Measurements from ENCODE around the gene CLDN4. TPM values are rescaled to one million over a fixed set of nuclear protein-coding genes. Genes with fewer than 3 reads are reported as not detected.

Gene CLDN4
- total and polyA plus RNA-seq, 7 experiments from 2014 or later = 0.14 to 0.24 (median 0.16) TPM; not detected in 4

GRCh38 chr7:73879977-73880681 lies 49.3 kb downstream of the CLDN4 start:
- no peak overlapping the region for H3K4me3 Mint-ChIP-seq
- intact Hi-C loops (cut with micrococcal nuclease) = no loop called here
- Histone ChIP-seq H3K27me3 (ENCODE audit: control insufficient read depth in 2 of 2, insufficient read depth in 2 of 2, low read length in 2 of 2) (no peaks in the 10 kb centered on the region), H3K4me3 (ENCODE audit: low read length) (no peak overlapping the region), H3K36me3 (ENCODE audit: control insufficient read depth in 2 of 3, insufficient read depth in 3 of 3, low read length in 3 of 3) (no peaks in the 10 kb centered on the region), H3K27ac (ENCODE audit: low read depth, low read length) (no peak overlapping the region), H3K9me3 (ENCODE audit: control insufficient read depth in 2 of 3, low read length in 3 of 3) (no peaks in the 10 kb centered on the region), H3K4me1 (ENCODE audit: control insufficient read depth in 2 of 2, insufficient read depth in 2 of 2, low read length in 2 of 2) (no peaks in the 10 kb centered on the region)
- H3K27ac Mint-ChIP-seq = no peak overlapping the region
- peaks cover 0 to 1% (median 0%) of the 10 kb centered on the region in 7 donors for H3K4me1 Mint-ChIP-seq
- DNase-seq = no peak
- no peaks in the 10 kb centered on the region for H3K36me3 Mint-ChIP-seq
- H3K27me3 Mint-ChIP-seq = peaks cover 0 to 20% (median 5%) of the 10 kb centered on the region in 5 donors
- POLR2A ChIA-PET = no interaction called here
- CTCF ChIA-PET = no interaction called here
- no peaks in the 10 kb centered on the region for H3K9me3 Mint-ChIP-seq
- ATAC-seq = no peak

- no peaks in the 10 kb centered on the region for H3K36me3 Mint-ChIP-seq
- Histone ChIP-seq H3K36me3 (ENCODE audit: control insufficient read depth in 2 of 3, insufficient read depth in 3 of 3, low read length in 3 of 3) (no peaks in the 10 kb centered on the region), H3K27me3 (ENCODE audit: control insufficient read depth in 2 of 2, insufficient read depth in 2 of 2, low read length in 2 of 2) (no peaks in the 10 kb centered on the region), H3K4me1 (ENCODE audit: control insufficient read depth in 2 of 2, insufficient read depth in 2 of 2, low read length in 2 of 2) (no peaks in the 10 kb centered on the region), H3K9me3 (ENCODE audit: control insufficient read depth in 2 of 3, low read length in 3 of 3) (no peaks in the 10 kb centered on the region), H3K27ac (ENCODE audit: low read depth, low read length) (no peak overlapping the region), H3K4me3 (ENCODE audit: low read length) (no peak overlapping the region)
- ATAC-seq = no peak
- H3K4me1 Mint-ChIP-seq = peaks cover 0 to 1% (median 0%) of the 10 kb centered on the region in 7 donors
- no peaks in the 10 kb centered on the region for H3K9me3 Mint-ChIP-seq
- peaks cover 0 to 25% (median 6%) of the 10 kb centered on the region in 5 donors for H3K27me3 Mint-ChIP-seq
- no peak overlapping the region for H3K27ac Mint-ChIP-seq
- no peak for DNase-seq
- H3K4me3 Mint-ChIP-seq = no peak overlapping the region
- CTCF ChIA-PET = no interaction called here
- POLR2A ChIA-PET = no interaction called here
- intact Hi-C loops (cut with micrococcal nuclease) = no loop called here
Observed at GRCh38 chr7:73880755-73881328, 50.0 kb downstream of the CLDN4 start.

- H3K4me3 Mint-ChIP-seq = no peak overlapping the region
- ATAC-seq = no peak
- POLR2A ChIA-PET = no interaction called here
Observed at GRCh38 chr7:73881352-73882046, 50.7 kb downstream of the CLDN4 start.

GRCh38 chr7:73882047-73882402 lies 51.2 kb downstream of the CLDN4 start:
- Mint-ChIP-seq H3K36me3 (no peaks in the 10 kb centered on the region), H3K27me3 (peaks cover 4 to 37% (median 14%) of the 10 kb centered on the region in 5 donors), H3K4me3 (no peak overlapping the region), H3K9me3 (no peaks in the 10 kb centered on the region), H3K27ac (no peak overlapping the region), H3K4me1 (peaks cover 0 to 2% (median 0%) of the 10 kb centered on the region in 7 donors)
- Histone ChIP-seq H3K36me3 (ENCODE audit: control insufficient read depth in 2 of 3, insufficient read depth in 3 of 3, low read length in 3 of 3) (no peaks in the 10 kb centered on the region), H3K4me1 (ENCODE audit: control insufficient read depth in 2 of 2, insufficient read depth in 2 of 2, low read length in 2 of 2) (no peaks in the 10 kb centered on the region), H3K27me3 (ENCODE audit: control insufficient read depth in 2 of 2, insufficient read depth in 2 of 2, low read length in 2 of 2) (no peaks in the 10 kb centered on the region), H3K9me3 (ENCODE audit: control insufficient read depth in 2 of 3, low read length in 3 of 3) (no peaks in the 10 kb centered on the region), H3K27ac (ENCODE audit: low read depth, low read length) (no peak overlapping the region), H3K4me3 (ENCODE audit: low read length) (no peak overlapping the region)
- ATAC-seq (no peak), DNase-seq (no peak)
- intact Hi-C loops (cut with micrococcal nuclease) = no loop called here
- CTCF ChIA-PET = interaction anchor here (0.6 kb wide), 1 partner anchor 118 kb away, joined by 4 read pairs; no protein-coding TSS in a partner anchor
- POLR2A ChIA-PET = no interaction called here

More at GRCh38 chr7:73881352-73882046, 50.7 kb downstream of the CLDN4 start:
- Mint-ChIP-seq H3K9me3 (no peaks in the 10 kb centered on the region), H3K27me3 (peaks cover 3 to 32% (median 11%) of the 10 kb centered on the region in 5 donors), H3K4me1 (peaks cover 0 to 2% (median 0%) of the 10 kb centered on the region in 7 donors), H3K36me3 (no peaks in the 10 kb centered on the region), H3K27ac (no peak overlapping the region)
- no peak for DNase-seq
- H3K36me3 ChIP-seq (ENCODE audit: control insufficient read depth in 2 of 3, insufficient read depth in 3 of 3, low read length in 3 of 3) = no peaks in the 10 kb centered on the region
- H3K27ac ChIP-seq (ENCODE audit: low read depth, low read length) = no peak overlapping the region
- H3K4me3 ChIP-seq (ENCODE audit: low read length) = no peak overlapping the region
- H3K27me3 ChIP-seq (ENCODE audit: control insufficient read depth in 2 of 2, insufficient read depth in 2 of 2, low read length in 2 of 2) = no peaks in the 10 kb centered on the region
- H3K9me3 ChIP-seq (ENCODE audit: control insufficient read depth in 2 of 3, low read length in 3 of 3) = no peaks in the 10 kb centered on the region
- CTCF ChIA-PET = interaction anchor here (0.6 kb wide), 1 partner anchor 118 kb away, joined by 4 read pairs; no protein-coding TSS in a partner anchor
- H3K4me1 ChIP-seq (ENCODE audit: control insufficient read depth in 2 of 2, insufficient read depth in 2 of 2, low read length in 2 of 2) = no peaks in the 10 kb centered on the region
- intact Hi-C loops (cut with micrococcal nuclease) = no loop called here

Other genes with a start within 250 kb of the CLDN4 start
- gene MLXIPL, start 206.5 kb upstream of the CLDN4 start, total RNA-seq = not detected
- gene MLXIPL, start 206.5 kb upstream of the CLDN4 start, polyA plus RNA-seq = not detected
- gene VPS37D, start 163.2 kb upstream of the CLDN4 start, total RNA-seq = under 1 TPM in 3 of 5 experiments, not detected in 2; 0.22 to 0.85 (median 0.44) TPM
- gene VPS37D, start 163.2 kb upstream of the CLDN4 start, polyA plus RNA-seq = not detected
- gene DNAJC30, start 147.5 kb upstream of the CLDN4 start, total RNA-seq = 10 to 100 TPM in 4 of 5 experiments, 1 to 10 TPM in 1; 9.5 to 22.4 (median 13.4) TPM
- 10 to 100 TPM; 11.8 to 12.9 TPM for gene DNAJC30, start 147.5 kb upstream of the CLDN4 start, polyA plus RNA-seq
- 100 to 1,000 TPM in 2 of 5 experiments, 10 to 100 TPM in 3; 50.5 to 107 (median 72.0) TPM for gene BUD23, start 147.4 kb upstream of the CLDN4 start, total RNA-seq
- 100 to 1,000 TPM; 126 to 156 TPM for gene BUD23, start 147.4 kb upstream of the CLDN4 start, polyA plus RNA-seq
- 10 to 100 TPM in 3 of 5 experiments, 1 to 10 TPM in 2; 9.6 to 13.4 (median 10.5) TPM for gene STX1A, start 111.3 kb upstream of the CLDN4 start, total RNA-seq
- gene STX1A, start 111.3 kb upstream of the CLDN4 start, polyA plus RNA-seq = 1 to 10 TPM; 1.2 to 3.2 TPM
- gene ABHD11, start 92.2 kb upstream of the CLDN4 start, total RNA-seq = 10 to 100 TPM; 12.3 to 22.7 (median 17.2) TPM
- gene ABHD11, start 92.2 kb upstream of the CLDN4 start, polyA plus RNA-seq = 10 to 100 TPM; 10.2 to 15.9 TPM
- not detected for gene CLDN3, start 60.7 kb upstream of the CLDN4 start, total RNA-seq
- not detected for gene CLDN3, start 60.7 kb upstream of the CLDN4 start, polyA plus RNA-seq
- 1 to 10 TPM; 1.8 to 7.4 (median 3.3) TPM for gene METTL27, start 11.5 kb downstream of the CLDN4 start, total RNA-seq
- 1 to 10 TPM; 1.5 to 2.0 TPM for gene METTL27, start 11.5 kb downstream of the CLDN4 start, polyA plus RNA-seq
- not detected for gene TMEM270, start 30.2 kb downstream of the CLDN4 start, total RNA-seq
- gene TMEM270, start 30.2 kb downstream of the CLDN4 start, polyA plus RNA-seq = not detected
- gene ELN, start 197.2 kb downstream of the CLDN4 start, total RNA-seq = under 1 TPM in 3 of 5 experiments, not detected in 2; 0.11 to 0.67 (median 0.66) TPM
- not detected for gene ELN, start 197.2 kb downstream of the CLDN4 start, polyA plus RNA-seq